Loucy (cell line): ENCODE results near the gene OR2L3.

Source experiments
- CTCF ChIP-seq: fragments of 200-600 bp; sonication (generic); conservative IDR thresholded peaks from 2 replicates; pipeline ENCODE4 v1.5.1; 2014; ENCODE audit warnings: mild to moderate bottlenecking, antibody characterized with exemption, low read length
- EZH2phosphoT487 ChIP-seq: fragments of 200-600 bp; IDR thresholded peaks from 2 replicates; pipeline ENCODE4 v1.6.1; 2018; ENCODE audit warnings: antibody characterized with exemption, mild to moderate bottlenecking, moderate library complexity, borderline replicate concordance

- TF ChIP-seq CTCF (no peak), EZH2phosphoT487 (no peak)
Observed at GRCh38 chr1:248007778-248008177, 38.9 kb upstream of the OR2L3 start.
